Thyroid gland (tissue), 4 donors: ENCODE measurements around the gene HEG1.

ENCODE experiments used
- POLR2A ChIP-seq, 2 donors: fragments of 450-650 bp; IDR thresholded peaks; one replicate each; pipeline ENCODE4 v1.6.1; 2017; ENCODE audit warnings: antibody characterized with exemption in 2 of 2, mild to moderate bottlenecking in 2 of 2, moderate library complexity in 1 of 2
- TF ChIP-seq, protein P1 (sequence below), 6 experiments: fragments of 200-600 bp in 3 of 6; fragments of 450-650 bp in 3 of 6; sonication (generic) in 3 of 6; IDR thresholded peaks; one replicate each; pipeline ENCODE4 v1.5.1; 2016 to 2019; ENCODE audit warnings: antibody characterized with exemption in 6 of 6, mild to moderate bottlenecking in 2 of 6, inconsistent platforms in 1 of 6, moderate library complexity in 1 of 6

DNA sequence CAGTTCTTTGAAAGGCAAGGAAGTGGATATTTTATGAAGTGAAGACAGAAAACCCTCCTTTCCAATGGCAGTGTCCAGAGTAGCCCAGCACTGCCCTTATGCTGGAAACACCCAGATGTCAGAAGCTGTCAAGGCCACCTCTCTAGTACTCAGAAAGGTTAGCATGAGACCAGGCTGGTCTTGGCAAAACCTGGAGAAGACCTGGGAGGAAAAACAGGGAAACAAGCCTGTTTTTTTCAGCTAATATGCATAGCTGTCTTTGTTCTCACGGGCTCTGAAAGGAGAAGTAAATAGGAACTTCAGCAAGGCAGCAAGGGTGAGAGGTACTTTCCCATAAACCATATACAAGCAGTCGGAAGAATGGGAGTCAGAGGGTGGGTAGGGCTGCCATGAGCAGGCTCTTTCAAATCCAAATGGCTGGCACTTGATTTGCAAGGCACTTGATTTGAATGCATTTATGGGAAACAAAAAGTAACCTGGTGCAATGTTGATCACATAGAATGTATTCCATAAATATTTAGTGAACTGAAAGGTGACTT lies 55.8 kb downstream of the HEG1 start:
- TF ChIP-seq, protein P1, sequence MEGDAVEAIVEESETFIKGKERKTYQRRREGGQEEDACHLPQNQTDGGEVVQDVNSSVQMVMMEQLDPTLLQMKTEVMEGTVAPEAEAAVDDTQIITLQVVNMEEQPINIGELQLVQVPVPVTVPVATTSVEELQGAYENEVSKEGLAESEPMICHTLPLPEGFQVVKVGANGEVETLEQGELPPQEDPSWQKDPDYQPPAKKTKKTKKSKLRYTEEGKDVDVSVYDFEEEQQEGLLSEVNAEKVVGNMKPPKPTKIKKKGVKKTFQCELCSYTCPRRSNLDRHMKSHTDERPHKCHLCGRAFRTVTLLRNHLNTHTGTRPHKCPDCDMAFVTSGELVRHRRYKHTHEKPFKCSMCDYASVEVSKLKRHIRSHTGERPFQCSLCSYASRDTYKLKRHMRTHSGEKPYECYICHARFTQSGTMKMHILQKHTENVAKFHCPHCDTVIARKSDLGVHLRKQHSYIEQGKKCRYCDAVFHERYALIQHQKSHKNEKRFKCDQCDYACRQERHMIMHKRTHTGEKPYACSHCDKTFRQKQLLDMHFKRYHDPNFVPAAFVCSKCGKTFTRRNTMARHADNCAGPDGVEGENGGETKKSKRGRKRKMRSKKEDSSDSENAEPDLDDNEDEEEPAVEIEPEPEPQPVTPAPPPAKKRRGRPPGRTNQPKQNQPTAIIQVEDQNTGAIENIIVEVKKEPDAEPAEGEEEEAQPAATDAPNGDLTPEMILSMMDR (IDR thresholded peaks at IDR 0.05): no peak
- TF ChIP-seq POLR2A (IDR thresholded peaks at IDR 0.05): no peak
